Astrocyte of the spinal cord (primary cell): ENCODE results near the gene CAV3.
"Not testable (repeated sequence)": the region's sequence is repeated elsewhere in the genome, so short reads cannot be mapped to it uniquely, and the experiment has no call there.

Source experiments
- DNase-seq: peaks from one replicate; pipeline ENCODE4 v3.0.0; 2011; ENCODE audit warnings: low read depth, low spot score
- H3K4me3 ChIP-seq: 2 replicates; pipeline ENCODE4 v1.5.1; 2011; ENCODE audit warnings: low read depth, mild to moderate bottlenecking, low read length, moderate library complexity
- in situ Hi-C: cut with HindIII; loops from 2 replicates; pipeline ENCODE4 v1.10.0; 2017; ENCODE audit warnings: low sequenced_read_pairs
- TF ChIP-seq, protein P1 (sequence below): IDR thresholded peaks from 2 replicates; pipeline ENCODE4 v1.5.1; 2012; ENCODE audit warnings: low read depth, mild to moderate bottlenecking, low read length, inconsistent platforms

The CAV3 gene

GRCh38 chr3:8712045-8712907, 21.3 kb upstream of the CAV3 start:
- DNase-seq: peak; percentile 76
- in situ Hi-C loops: no loop called here
- TF ChIP-seq, protein P1, sequence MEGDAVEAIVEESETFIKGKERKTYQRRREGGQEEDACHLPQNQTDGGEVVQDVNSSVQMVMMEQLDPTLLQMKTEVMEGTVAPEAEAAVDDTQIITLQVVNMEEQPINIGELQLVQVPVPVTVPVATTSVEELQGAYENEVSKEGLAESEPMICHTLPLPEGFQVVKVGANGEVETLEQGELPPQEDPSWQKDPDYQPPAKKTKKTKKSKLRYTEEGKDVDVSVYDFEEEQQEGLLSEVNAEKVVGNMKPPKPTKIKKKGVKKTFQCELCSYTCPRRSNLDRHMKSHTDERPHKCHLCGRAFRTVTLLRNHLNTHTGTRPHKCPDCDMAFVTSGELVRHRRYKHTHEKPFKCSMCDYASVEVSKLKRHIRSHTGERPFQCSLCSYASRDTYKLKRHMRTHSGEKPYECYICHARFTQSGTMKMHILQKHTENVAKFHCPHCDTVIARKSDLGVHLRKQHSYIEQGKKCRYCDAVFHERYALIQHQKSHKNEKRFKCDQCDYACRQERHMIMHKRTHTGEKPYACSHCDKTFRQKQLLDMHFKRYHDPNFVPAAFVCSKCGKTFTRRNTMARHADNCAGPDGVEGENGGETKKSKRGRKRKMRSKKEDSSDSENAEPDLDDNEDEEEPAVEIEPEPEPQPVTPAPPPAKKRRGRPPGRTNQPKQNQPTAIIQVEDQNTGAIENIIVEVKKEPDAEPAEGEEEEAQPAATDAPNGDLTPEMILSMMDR: no peak
- H3K4me3 ChIP-seq: no peak overlapping the region

GRCh38 chr3:8712908-8713255, 20.7 kb upstream of the CAV3 start:
- TF ChIP-seq, protein P1: no peak
- H3K4me3 ChIP-seq: no peak overlapping the region
- no peak for DNase-seq
- in situ Hi-C loops: no loop called here

DNA sequence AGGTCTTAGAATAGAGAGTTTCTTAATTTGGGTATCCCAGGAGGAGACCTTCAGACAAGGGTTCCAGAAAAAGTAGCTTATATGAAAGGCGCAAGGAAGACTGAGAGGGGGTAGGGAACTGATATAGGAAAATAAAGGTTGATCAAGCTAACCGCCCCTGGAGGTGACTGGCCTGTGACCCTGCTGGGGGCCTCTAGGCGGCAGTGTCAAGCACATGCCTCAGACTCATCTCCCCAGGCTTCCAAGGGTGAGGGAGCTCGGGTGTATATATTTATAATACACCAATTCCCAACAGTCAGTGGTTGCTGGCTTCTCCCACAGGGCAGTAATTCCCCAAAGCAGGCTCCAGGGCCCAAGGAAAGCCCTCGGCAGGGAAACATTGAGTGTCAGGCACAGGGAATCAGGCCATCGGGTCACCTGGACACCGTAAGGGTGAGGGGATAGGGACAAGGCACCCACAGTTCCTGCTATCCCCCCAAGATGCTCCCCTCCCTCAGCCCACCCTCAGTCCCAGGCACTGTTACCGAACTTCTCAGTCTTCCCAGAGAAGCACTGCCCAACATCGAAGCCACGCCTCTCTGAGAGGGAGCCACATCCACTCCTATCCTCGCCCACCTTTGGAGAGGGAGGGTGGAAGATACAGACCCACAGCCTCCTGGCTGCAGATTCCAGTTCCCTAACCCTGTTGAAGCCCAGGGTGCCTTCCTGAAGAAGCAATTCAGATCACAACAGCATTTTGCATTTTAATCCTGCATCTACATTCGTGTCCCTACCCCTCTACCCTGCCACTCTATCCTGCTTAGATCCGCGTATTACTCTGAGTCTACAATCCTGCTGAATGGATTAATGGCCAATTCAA, 19.5 kb upstream of the CAV3 start:
- in situ Hi-C loops: no loop called here
- H3K4me3 ChIP-seq: no peak overlapping the region
- no peak for DNase-seq
- TF ChIP-seq, protein P1: peak; percentile 54

DNA sequence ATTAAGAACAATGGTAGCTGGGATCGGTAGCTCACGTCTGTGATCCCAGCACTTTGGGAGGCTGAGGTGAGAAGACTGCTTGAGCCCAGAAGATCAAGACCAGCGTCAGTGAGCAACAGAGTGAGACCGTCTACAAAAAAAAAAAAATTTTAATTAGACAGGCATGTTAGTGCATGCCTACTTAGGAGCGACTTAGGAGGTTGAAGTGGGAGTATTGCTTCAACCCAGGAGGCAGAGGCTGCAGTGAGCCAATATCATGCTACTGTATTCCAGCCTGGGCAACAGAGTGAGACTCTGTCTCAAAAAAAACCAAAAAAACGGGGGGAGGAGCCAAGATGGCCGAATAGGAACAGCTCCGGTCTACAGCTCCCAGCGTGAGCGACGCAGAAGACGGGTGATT, 17.8 kb upstream of the CAV3 start:
- DNase-seq, H3K4me3 ChIP-seq, in situ Hi-C loops: not testable (repeated sequence)

DNA sequence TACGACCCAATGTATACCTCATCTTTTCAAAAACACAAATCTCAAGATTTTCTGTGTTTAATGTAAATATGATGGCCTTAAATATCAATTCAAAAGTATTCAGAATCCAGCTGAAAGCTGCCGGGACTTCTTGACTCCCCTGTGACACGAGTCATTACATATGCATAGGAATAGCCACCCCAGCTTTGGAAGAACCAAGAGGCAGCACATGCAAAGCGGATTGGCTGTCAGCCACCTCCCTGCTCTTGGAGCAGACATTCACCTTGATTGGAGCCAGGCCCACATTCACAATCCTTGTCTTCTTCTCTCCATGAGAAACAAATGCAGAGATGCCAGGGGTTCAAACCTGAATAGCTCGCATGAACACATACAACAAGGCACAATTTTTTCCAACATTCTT, 10.8 kb upstream of the CAV3 start:
- TF ChIP-seq, protein P1: no peak
- in situ Hi-C loops: no loop called here
- H3K4me3 ChIP-seq: no peak overlapping the region
- no peak for DNase-seq

GRCh38 chr3:8723612-8724011, 10.0 kb upstream of the CAV3 start:
- DNase-seq: no peak
- H3K4me3 ChIP-seq: no peak overlapping the region
- in situ Hi-C loops: no loop called here
- TF ChIP-seq, protein P1: no peak
